HCT116 (cell line): ENCODE data around the gene SYNDIG1. TPM values are rescaled to one million over a fixed set of nuclear protein-coding genes. Genes with fewer than 3 reads are reported as not detected.

Source experiments
- ATAC-seq: fragments of 200-7000 bp; cut with Tn5 transposase; 2 replicates; pipeline ENCODE4 v1.9.1; 2020; ENCODE audit warnings: mild to moderate bottlenecking, moderate library complexity
- BruUV-seq: library from RNA; stranded (reverse); fragments of 400-500 nt; replicated peaks from 2 replicates; lab custom pipeline; 2021; lab: Mats Ljungman, UMichigan
- CTCF ChIA-PET: fragments of 300-600 bp; sonication (Branson Sonifier 250); formaldehyde crosslinking; loops from one replicate; lab custom pipeline; 2021; ENCODE audit warnings: antibody characterized with exemption; lab: Charles Lee
- POLR2A ChIA-PET: fragments of 300-600, 350-600 bp; sonication (Branson Sonifier 250); formaldehyde crosslinking; loops from one replicate; lab custom pipeline; 2021; ENCODE audit warnings: antibody characterized with exemption; lab: Charles Lee
- RAD21 ChIA-PET, 2 experiments: fragments of 300-600 bp; sonication (Branson Sonifier 250); formaldehyde crosslinking; loops; one replicate each; lab custom pipeline; 2023; ENCODE audit warnings: low total read pairs in 2 of 2; ENCODE audit not compliant: uncharacterized antibody in 2 of 2, unreplicated experiment in 2 of 2, low non-redundant PET in 1 of 2; lab: Charles Lee
- DNase-seq: peaks from one replicate; pipeline ENCODE4 v3.0.0-alpha.2; 2010; ENCODE audit warnings: low read depth, low spot score
- H2AFZ ChIP-seq: fragments of 200-600 bp; shearing (Covaris generic), sonication (generic); 2 replicates; pipeline ENCODE4 v1.6.1; 2017; ENCODE audit warnings: low read depth, mixed run types, mixed read lengths, antibody characterized with exemption, low read length; ENCODE audit not compliant: poor library complexity, severe bottlenecking
- H3K27ac ChIP-seq: 2 replicates; pipeline ENCODE4 v1.5.1; 2012; ENCODE audit warnings: low read depth, low read length
- H3K27me3 ChIP-seq: fragments of 200-600 bp; sonication (generic); 2 replicates; pipeline ENCODE4 v1.6.1; 2016; ENCODE audit warnings: mixed run types, low read length, mixed read lengths; ENCODE audit not compliant: insufficient read depth
- H3K36me3 ChIP-seq, 2 experiments: fragments of 200-500 bp in 1 of 2; fragments of 200-600 bp in 1 of 2; sonication (Bioruptor generic) in 1 of 2; sonication (generic) in 1 of 2; 2 replicates each; pipeline versions ENCODE4 v1.5.1 to v1.6.1; 2014 to 2016; ENCODE audit warnings: low read length in 2 of 2, inconsistent platforms in 1 of 2, mixed read lengths in 1 of 2, mixed run types in 1 of 2; ENCODE audit not compliant: insufficient read depth in 2 of 2, control insufficient read depth in 1 of 2
- H3K4me1 ChIP-seq, 2 experiments: fragments of 200-600 bp in 1 of 2; sonication (generic) in 1 of 2; 2 replicates each; pipeline versions ENCODE4 v1.5.1 to v1.6.1; 2012 to 2017; ENCODE audit warnings: low read length in 2 of 2, inconsistent platforms in 1 of 2, mild to moderate bottlenecking in 1 of 2, mixed read lengths in 1 of 2, mixed run types in 1 of 2, moderate library complexity in 1 of 2; ENCODE audit not compliant: insufficient read depth in 2 of 2, control insufficient read depth in 1 of 2
- H3K4me2 ChIP-seq: fragments of 200-600 bp; sonication (generic); 2 replicates; pipeline ENCODE4 v1.6.1; 2017; ENCODE audit warnings: mixed run types, low read length, mixed read lengths
- H3K4me3 ChIP-seq, 2 experiments: fragments of 200-600 bp in 1 of 2; sonication (generic) in 1 of 2; replicated peaks in 1 of 2; 2 replicates each; pipeline ENCODE4 v1.5.1; 2011 to 2016; ENCODE audit warnings: low read length in 2 of 2, control low read depth in 1 of 2, low read depth in 1 of 2, mild to moderate bottlenecking in 1 of 2, mixed read lengths in 1 of 2, mixed run types in 1 of 2
- H3K79me2 ChIP-seq: fragments of 200-600 bp; sonication (generic); 2 replicates; pipeline ENCODE4 v1.6.1; 2017; ENCODE audit warnings: mild to moderate bottlenecking, mixed run types, low read length, moderate library complexity, mixed read lengths; ENCODE audit not compliant: insufficient read depth
- H3K9ac ChIP-seq: fragments of 200-600 bp; sonication (generic); 2 replicates; pipeline ENCODE4 v1.6.1; 2016; ENCODE audit warnings: low read length, mixed read lengths
- H3K9me2 ChIP-seq: fragments of 200-600 bp; sonication (generic), shearing (Covaris generic); 2 replicates; pipeline ENCODE4 v1.6.1; 2017; ENCODE audit warnings: mixed run types, mild to moderate bottlenecking, moderate library complexity; ENCODE audit not compliant: insufficient read depth
- H3K9me3 ChIP-seq, 2 experiments: fragments of 200-500 bp in 1 of 2; fragments of 200-600 bp in 1 of 2; sonication (Bioruptor generic) in 1 of 2; sonication (generic) in 1 of 2; 2 replicates each; pipeline ENCODE4 v1.6.1; 2014 to 2017; ENCODE audit warnings: low read length in 2 of 2, mixed read lengths in 2 of 2, inconsistent platforms in 1 of 2, low read depth in 1 of 2, mild to moderate bottlenecking in 1 of 2, mixed run types in 1 of 2, moderate library complexity in 1 of 2; ENCODE audit not compliant: control insufficient read depth in 1 of 2, insufficient read depth in 1 of 2
- H4K20me1 ChIP-seq: fragments of 200-600 bp; sonication (generic), shearing (Covaris generic); 2 replicates; pipeline ENCODE4 v1.6.1; 2017; ENCODE audit warnings: mixed run types, mild to moderate bottlenecking, moderate library complexity; ENCODE audit not compliant: insufficient read depth
- ATF3 ChIP-seq: IDR thresholded peaks from 2 replicates; pipeline ENCODE4 v1.6.1; 2012
- CEBPB ChIP-seq: IDR thresholded peaks from 2 replicates; pipeline ENCODE4 v1.6.1; 2012; ENCODE audit warnings: low read depth
- EGR1 ChIP-seq: IDR thresholded peaks from 2 replicates; pipeline ENCODE4 v1.6.1; 2012; ENCODE audit warnings: low read depth
- EZH2 ChIP-seq: fragments of 200-600 bp; sonication (generic); IDR thresholded peaks from 2 replicates; pipeline ENCODE4 v1.6.1; 2017; ENCODE audit warnings: antibody characterized with exemption, mixed run types
- JUND ChIP-seq: IDR thresholded peaks from 2 replicates; pipeline ENCODE4 v1.6.1; 2012
- POLR2A ChIP-seq: IDR thresholded peaks from 2 replicates; pipeline ENCODE4 v1.7.0; 2011; ENCODE audit warnings: borderline replicate concordance; ENCODE audit not compliant: insufficient read depth, insufficient read length; ENCODE audit errors: extremely low read depth
- SRF ChIP-seq: IDR thresholded peaks from 2 replicates; pipeline ENCODE4 v1.6.1; 2012; ENCODE audit warnings: low read depth
- TCF7L2 ChIP-seq: IDR thresholded peaks from 2 replicates; pipeline ENCODE4 v1.7.0; 2011; ENCODE audit warnings: borderline replicate concordance, inconsistent platforms; ENCODE audit not compliant: insufficient read depth, insufficient read length; ENCODE audit errors: extremely low read depth
- ZNF274 ChIP-seq: fragments of 200-500 bp; sonication (Bioruptor generic); IDR thresholded peaks from 2 replicates; pipeline ENCODE4 v1.6.1; 2014; ENCODE audit warnings: mild to moderate bottlenecking, low read depth, low read length, inconsistent platforms
- intact Hi-C: fragments of 100-400 bp; cut with micrococcal nuclease; formaldehyde crosslinking; loops from 2 replicates; pipeline ENCODE4 v1.10.0; 2022
- total RNA-seq: library from RNA; stranded (reverse); gene quantifications from one replicate; pipeline ENCODE4 v1.2.1, GENCODE V29; 2021; ENCODE audit not compliant: unreplicated experiment
- TF ChIP-seq, protein P1 (sequence below): IDR thresholded peaks from 2 replicates; pipeline ENCODE4 v1.6.1; 2012; ENCODE audit warnings: low read depth
- TF ChIP-seq, protein P2 (sequence below): IDR thresholded peaks from 2 replicates; pipeline ENCODE4 v1.6.1; 2012

The SYNDIG1 gene
- total RNA-seq, 1 experiment from 2014 or later = not detected

GRCh38 chr20:24461848-24462247 is 7.6 kb upstream of the SYNDIG1 start:
- H3K9me2 ChIP-seq = no peaks in the 10 kb centered on the region
- no peak overlapping the region for H3K9ac ChIP-seq
- no peaks in the 10 kb centered on the region for H3K79me2 ChIP-seq
- no peak for ATAC-seq
- H3K4me3 ChIP-seq = no peak overlapping the region
- POLR2A ChIA-PET = no interaction called here
- no peak overlapping the region for H2AFZ ChIP-seq
- no peaks in the 10 kb centered on the region for H3K9me3 ChIP-seq
- H3K27ac ChIP-seq = no peak overlapping the region
- no peaks in the 10 kb centered on the region for H4K20me1 ChIP-seq
- no peak overlapping the region for H3K4me2 ChIP-seq
- TF ChIP-seq ATF3 = no peak
- TF ChIP-seq POLR2A = no peak
- TF ChIP-seq SRF = no peak
- no peak for TF ChIP-seq EGR1
- no peak for TF ChIP-seq ZNF274
- no peak for TF ChIP-seq JUND
- no peak for TF ChIP-seq EZH2
- TF ChIP-seq, protein P1, sequence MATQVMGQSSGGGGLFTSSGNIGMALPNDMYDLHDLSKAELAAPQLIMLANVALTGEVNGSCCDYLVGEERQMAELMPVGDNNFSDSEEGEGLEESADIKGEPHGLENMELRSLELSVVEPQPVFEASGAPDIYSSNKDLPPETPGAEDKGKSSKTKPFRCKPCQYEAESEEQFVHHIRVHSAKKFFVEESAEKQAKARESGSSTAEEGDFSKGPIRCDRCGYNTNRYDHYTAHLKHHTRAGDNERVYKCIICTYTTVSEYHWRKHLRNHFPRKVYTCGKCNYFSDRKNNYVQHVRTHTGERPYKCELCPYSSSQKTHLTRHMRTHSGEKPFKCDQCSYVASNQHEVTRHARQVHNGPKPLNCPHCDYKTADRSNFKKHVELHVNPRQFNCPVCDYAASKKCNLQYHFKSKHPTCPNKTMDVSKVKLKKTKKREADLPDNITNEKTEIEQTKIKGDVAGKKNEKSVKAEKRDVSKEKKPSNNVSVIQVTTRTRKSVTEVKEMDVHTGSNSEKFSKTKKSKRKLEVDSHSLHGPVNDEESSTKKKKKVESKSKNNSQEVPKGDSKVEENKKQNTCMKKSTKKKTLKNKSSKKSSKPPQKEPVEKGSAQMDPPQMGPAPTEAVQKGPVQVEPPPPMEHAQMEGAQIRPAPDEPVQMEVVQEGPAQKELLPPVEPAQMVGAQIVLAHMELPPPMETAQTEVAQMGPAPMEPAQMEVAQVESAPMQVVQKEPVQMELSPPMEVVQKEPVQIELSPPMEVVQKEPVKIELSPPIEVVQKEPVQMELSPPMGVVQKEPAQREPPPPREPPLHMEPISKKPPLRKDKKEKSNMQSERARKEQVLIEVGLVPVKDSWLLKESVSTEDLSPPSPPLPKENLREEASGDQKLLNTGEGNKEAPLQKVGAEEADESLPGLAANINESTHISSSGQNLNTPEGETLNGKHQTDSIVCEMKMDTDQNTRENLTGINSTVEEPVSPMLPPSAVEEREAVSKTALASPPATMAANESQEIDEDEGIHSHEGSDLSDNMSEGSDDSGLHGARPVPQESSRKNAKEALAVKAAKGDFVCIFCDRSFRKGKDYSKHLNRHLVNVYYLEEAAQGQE = no peak
- TF ChIP-seq, protein P2, sequence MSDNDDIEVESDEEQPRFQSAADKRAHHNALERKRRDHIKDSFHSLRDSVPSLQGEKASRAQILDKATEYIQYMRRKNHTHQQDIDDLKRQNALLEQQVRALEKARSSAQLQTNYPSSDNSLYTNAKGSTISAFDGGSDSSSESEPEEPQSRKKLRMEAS = no peak
- no peak for TF ChIP-seq TCF7L2
- TF ChIP-seq CEBPB = no peak
- TF ChIP-seq, all 23 proteins: peak for 0
- no peak for DNase-seq
- Histone ChIP-seq H3K27me3 (peaks cover 33% of the 10 kb centered on the region), H3K4me1 (no peaks in the 10 kb centered on the region), H3K36me3 (no peaks in the 10 kb centered on the region)
- intact Hi-C loops = no loop called here
- no TSS peak for BruUV-seq
- ChIA-PET CTCF (no interaction called here), RAD21 (no interaction called here)
